ENCODE results near the gene BACH1. TPM values are rescaled to one million over a fixed set of nuclear protein-coding genes. Genes with fewer than 3 reads are reported as not detected.

Gene BACH1
- polyA plus RNA-seq, 1 donor from 2014 or later = 29.7 TPM

DNA sequence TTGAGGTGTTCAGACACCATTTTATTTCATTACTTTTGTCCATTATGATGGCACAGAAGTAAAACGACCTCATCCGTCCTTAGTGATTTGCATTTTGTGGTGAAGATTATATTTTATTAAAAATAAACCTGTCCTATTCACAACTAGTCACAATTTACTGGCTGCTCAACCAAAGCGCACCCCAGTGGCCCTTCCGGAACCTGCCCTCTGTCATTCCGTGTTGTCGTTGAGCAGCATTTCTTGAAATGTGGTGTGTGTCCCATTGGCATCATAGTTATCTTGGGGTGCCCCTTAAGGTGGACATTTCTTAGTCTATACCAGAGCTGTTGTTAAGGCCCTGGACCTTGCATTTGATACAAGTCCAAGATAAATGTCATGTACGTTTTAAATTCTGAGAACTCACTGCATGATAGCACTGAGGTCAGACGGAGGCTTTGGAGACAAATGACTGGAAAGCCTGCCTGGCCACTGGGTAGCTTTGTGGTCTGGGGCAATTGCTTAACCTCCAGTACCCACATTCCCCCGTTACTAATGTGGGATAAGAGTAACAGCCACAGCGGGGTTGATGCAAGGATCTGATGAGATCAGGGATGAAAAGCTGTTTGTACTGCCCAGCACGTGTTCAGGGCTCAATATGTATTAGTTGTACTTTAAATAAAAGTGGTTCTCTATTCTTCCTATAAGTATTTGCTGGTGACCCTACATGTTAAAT lies 36.2 kb downstream of the BACH1 start:
- no peaks in the 10 kb centered on the region for H3K79me2 ChIP-seq (replicated peaks; ENCODE audit: insufficient read depth, low read length)
- H2AFZ ChIP-seq (ENCODE audit: low read depth, low read length) = no peak overlapping the region
- H3K9me3 ChIP-seq (ENCODE audit: low read length) = no peaks in the 10 kb centered on the region
- H3K27ac ChIP-seq (ENCODE audit: low read length) = no peak overlapping the region
- H3K27me3 ChIP-seq (ENCODE audit: insufficient read depth, low read depth, low read length) = no peaks in the 10 kb centered on the region
- no peaks in the 10 kb centered on the region for H3K9me2 ChIP-seq (ENCODE audit: insufficient read depth, low read length)
- TF ChIP-seq EZH2 (IDR thresholded peaks at IDR 0.05; ENCODE audit: borderline replicate concordance, insufficient read depth, low read length, poor library complexity, severe bottlenecking) = no peak
- TF ChIP-seq, protein P1, sequence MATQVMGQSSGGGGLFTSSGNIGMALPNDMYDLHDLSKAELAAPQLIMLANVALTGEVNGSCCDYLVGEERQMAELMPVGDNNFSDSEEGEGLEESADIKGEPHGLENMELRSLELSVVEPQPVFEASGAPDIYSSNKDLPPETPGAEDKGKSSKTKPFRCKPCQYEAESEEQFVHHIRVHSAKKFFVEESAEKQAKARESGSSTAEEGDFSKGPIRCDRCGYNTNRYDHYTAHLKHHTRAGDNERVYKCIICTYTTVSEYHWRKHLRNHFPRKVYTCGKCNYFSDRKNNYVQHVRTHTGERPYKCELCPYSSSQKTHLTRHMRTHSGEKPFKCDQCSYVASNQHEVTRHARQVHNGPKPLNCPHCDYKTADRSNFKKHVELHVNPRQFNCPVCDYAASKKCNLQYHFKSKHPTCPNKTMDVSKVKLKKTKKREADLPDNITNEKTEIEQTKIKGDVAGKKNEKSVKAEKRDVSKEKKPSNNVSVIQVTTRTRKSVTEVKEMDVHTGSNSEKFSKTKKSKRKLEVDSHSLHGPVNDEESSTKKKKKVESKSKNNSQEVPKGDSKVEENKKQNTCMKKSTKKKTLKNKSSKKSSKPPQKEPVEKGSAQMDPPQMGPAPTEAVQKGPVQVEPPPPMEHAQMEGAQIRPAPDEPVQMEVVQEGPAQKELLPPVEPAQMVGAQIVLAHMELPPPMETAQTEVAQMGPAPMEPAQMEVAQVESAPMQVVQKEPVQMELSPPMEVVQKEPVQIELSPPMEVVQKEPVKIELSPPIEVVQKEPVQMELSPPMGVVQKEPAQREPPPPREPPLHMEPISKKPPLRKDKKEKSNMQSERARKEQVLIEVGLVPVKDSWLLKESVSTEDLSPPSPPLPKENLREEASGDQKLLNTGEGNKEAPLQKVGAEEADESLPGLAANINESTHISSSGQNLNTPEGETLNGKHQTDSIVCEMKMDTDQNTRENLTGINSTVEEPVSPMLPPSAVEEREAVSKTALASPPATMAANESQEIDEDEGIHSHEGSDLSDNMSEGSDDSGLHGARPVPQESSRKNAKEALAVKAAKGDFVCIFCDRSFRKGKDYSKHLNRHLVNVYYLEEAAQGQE (IDR thresholded peaks at IDR 0.05; ENCODE audit: borderline replicate concordance) = no peak
- no peak for TF ChIP-seq MXI1 (conservative IDR thresholded peaks at IDR 0.05; ENCODE audit: poor library complexity, severe bottlenecking)
- no peak for TF ChIP-seq SMC3 (conservative IDR thresholded peaks at IDR 0.05; ENCODE audit: poor library complexity)
- TF ChIP-seq RAD21 (conservative IDR thresholded peaks at IDR 0.05) = no peak
- TF ChIP-seq CTCF (IDR thresholded peaks at IDR 0.05; ENCODE audit: poor library complexity, severe bottlenecking) = no peak
- TF ChIP-seq EP300 (conservative IDR thresholded peaks at IDR 0.05; ENCODE audit: poor library complexity, severe bottlenecking) = no peak
- TF ChIP-seq TAF1 (IDR thresholded peaks at IDR 0.05; ENCODE audit: low read depth) = no peak
- no peak for TF ChIP-seq POLR2AphosphoS5 (IDR thresholded peaks at IDR 0.05)
- H3K4me2 ChIP-seq (ENCODE audit: low read length) = no peak overlapping the region
- no peaks in the 10 kb centered on the region for H3K36me3 ChIP-seq (ENCODE audit: insufficient read depth, low read length)
- no peaks in the 10 kb centered on the region for H4K20me1 ChIP-seq (ENCODE audit: insufficient read depth)
- H3K4me3 ChIP-seq (ENCODE audit: low read length) = no peak overlapping the region
- no peak overlapping the region for H3K9ac ChIP-seq (ENCODE audit: low read length)
- no peaks in the 10 kb centered on the region for H3F3A ChIP-seq (ENCODE audit: insufficient read depth, low read length, poor library complexity, severe bottlenecking)

GRCh38 chr21:29335720-29336119 lies 37.0 kb downstream of the BACH1 start:
- H3K4me2 ChIP-seq (ENCODE audit: low read length) = no peak overlapping the region
- H3F3A ChIP-seq (ENCODE audit: insufficient read depth, low read length, poor library complexity, severe bottlenecking) = no peaks in the 10 kb centered on the region
- no peaks in the 10 kb centered on the region for H3K9me2 ChIP-seq (ENCODE audit: insufficient read depth, low read length)
- H4K20me1 ChIP-seq (ENCODE audit: insufficient read depth) = no peaks in the 10 kb centered on the region
- no peak overlapping the region for H3K9ac ChIP-seq (ENCODE audit: low read length)
- no peaks in the 10 kb centered on the region for H3K9me3 ChIP-seq (ENCODE audit: low read length)
- no peaks in the 10 kb centered on the region for H3K79me2 ChIP-seq (replicated peaks; ENCODE audit: insufficient read depth, low read length)
- H3K27ac ChIP-seq (ENCODE audit: low read length) = no peak overlapping the region
- no peak overlapping the region for H2AFZ ChIP-seq (ENCODE audit: low read depth, low read length)
- TF ChIP-seq TAF1 (IDR thresholded peaks at IDR 0.05; ENCODE audit: low read depth) (no peak), SMC3 (conservative IDR thresholded peaks at IDR 0.05; ENCODE audit: poor library complexity) (no peak), EZH2 (IDR thresholded peaks at IDR 0.05; ENCODE audit: borderline replicate concordance, insufficient read depth, low read length, poor library complexity, severe bottlenecking) (no peak), CTCF (IDR thresholded peaks at IDR 0.05; ENCODE audit: poor library complexity, severe bottlenecking) (no peak), POLR2AphosphoS5 (IDR thresholded peaks at IDR 0.05) (no peak)
- TF ChIP-seq, protein P1 (IDR thresholded peaks at IDR 0.05; ENCODE audit: borderline replicate concordance) = no peak
- no peak overlapping the region for H3K4me3 ChIP-seq (ENCODE audit: low read length)
- H3K27me3 ChIP-seq (ENCODE audit: insufficient read depth, low read depth, low read length) = no peaks in the 10 kb centered on the region
- H3K36me3 ChIP-seq (ENCODE audit: insufficient read depth, low read length) = no peaks in the 10 kb centered on the region

Measured in neural cell (in vitro differentiated cells).